GM19397 (cell line): ENCODE measurements around the gene KRT3.

Experiments
- ATAC-seq: cut with Tn5 transposase; IDR thresholded peaks from one replicate; pipeline ENCODE4 v1.9.1; 2021; ENCODE audit warnings: mild to moderate bottlenecking, moderate library complexity; ENCODE audit not compliant: unreplicated experiment

Gene KRT3

DNA sequence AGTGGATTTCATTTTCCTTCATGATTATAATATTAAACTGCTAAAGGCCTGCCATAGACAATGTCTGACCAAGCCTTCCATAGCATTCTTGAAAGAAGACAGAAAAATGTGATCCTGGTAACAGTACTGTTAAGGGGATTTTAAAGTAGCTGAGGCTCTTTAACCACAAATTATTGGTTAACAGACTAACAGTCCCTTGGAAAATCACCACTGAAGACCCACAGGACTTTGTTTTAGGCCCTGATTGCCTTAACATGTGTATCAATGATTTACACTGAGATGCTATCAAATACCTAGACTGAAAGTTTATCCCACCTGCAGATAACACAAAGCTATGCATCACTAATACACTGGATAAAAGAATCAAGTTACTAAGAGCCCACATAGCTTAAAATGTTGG is 32.2 kb upstream of the KRT3 start:
- ATAC-seq, result no peak

DNA sequence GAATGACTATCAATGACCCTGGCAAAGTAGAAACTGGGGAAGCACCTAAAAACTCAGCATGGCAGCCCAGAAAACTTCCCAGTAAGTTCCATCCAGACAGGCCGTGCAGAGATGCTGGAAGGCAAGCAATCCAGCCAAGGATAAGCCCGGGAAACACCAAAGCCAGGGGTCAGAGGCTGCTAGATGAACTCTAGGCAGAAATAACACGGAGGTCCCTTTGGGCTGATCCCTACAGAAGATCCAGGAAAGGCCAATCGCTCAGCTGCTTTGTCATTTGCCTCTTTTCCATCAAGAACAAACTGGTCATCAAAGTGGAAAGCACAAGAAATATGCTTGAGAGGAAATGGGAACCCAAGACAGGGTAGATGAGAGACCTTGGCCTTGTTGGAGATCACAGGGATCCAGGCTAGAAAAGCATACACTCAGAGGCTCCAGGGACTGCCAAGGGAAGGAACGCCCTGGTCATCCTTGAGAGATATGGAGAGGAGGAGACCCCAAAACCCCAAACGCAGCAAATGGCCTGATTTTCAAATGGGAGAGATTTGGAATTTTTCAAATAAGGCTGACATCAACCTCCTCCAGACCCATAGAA is 31.7 kb upstream of the KRT3 start:
- ATAC-seq, result no peak

DNA sequence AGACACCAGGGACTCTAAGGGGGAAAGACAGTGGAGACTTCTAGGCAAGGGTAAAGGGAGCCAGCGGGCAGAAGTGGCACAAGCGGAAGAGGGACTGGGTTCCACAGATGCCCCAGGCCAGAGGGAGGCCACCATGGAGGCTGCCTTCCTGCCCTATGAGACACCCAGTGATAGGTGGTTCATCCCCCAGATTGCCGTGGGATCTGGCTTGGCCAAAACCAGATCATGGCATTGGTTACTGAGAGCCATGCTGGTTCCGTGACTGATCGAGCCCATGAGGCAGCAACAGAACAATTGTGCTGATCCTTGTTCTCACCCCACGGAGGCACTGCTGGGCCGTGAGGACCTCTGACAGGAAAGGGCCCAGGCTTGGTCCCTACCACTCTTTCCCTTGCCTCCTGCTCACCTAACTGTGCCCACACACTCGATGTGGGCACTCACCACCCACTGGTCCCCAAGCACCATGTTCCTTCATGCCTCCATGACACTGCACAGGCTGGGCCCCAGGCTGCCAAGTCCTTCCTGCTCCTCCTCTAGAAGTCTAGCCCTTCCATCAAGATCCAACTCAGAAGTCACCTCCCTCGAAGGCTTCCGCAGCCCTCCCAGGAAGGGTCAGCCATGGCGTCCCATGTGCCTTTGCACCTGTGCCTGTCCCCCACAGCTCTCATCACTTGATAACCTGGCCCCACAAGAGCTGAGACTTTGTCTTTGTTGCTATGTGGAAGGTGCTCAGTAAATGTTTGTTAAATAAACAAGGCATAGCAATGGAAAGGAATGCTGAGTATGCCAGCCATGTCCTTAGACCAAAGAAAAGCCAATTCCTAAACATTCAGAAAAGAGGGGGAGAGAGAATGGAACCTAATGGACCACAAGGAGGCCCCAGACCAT is 30.9 kb upstream of the KRT3 start:
- ATAC-seq, result no peak

DNA sequence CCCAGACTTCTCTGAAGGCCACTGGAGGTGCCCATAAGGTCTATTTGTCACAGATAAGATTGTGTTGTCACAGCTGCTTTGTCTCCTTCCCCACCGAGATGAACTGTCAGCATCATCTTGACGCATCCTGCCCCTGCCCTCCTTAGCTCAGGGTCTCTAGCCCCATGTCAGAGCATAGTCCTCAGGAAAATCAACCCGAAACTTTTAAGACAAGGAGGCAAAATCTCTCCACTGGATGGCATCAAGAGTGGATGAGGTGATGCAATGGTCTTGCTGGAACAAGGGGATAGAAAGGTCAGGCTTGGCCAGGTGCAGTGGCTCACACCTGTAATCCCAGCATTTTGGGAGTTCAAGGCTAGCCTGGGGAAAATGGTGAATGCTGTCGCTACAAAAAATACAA is 30.0 kb upstream of the KRT3 start:
- no peak for ATAC-seq

DNA sequence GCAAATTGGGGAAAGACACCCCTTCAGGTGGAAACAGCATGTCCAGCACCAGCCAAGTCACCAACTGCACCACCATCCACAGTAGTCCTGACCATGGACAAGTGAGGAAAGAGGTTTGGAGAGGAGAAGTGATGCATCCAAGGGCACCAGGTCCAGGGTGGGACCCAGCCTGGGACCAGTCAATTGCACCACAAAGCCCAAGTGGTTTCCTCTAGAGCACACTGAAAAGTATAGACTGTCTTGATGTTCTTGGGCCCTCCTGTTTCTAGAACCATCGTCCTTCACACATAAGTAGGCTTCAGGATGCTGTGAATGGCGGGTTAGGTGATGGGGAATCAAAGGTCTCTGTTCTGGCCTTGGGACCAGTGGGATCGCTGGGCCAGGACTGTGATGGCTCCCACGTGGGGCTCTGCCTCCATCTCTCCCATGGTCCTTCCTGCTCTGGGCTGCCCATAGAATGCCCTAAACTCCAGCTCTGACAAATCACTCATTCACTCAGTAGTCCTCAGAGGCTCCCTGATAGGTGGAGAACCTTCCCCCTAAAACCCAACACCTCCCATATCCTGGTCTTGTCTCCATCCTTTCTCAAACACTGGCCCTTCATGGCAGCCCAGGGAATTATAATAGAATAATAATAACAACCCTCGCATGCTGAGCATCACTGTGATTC is 29.0 kb upstream of the KRT3 start:
- ATAC-seq, result no peak

DNA sequence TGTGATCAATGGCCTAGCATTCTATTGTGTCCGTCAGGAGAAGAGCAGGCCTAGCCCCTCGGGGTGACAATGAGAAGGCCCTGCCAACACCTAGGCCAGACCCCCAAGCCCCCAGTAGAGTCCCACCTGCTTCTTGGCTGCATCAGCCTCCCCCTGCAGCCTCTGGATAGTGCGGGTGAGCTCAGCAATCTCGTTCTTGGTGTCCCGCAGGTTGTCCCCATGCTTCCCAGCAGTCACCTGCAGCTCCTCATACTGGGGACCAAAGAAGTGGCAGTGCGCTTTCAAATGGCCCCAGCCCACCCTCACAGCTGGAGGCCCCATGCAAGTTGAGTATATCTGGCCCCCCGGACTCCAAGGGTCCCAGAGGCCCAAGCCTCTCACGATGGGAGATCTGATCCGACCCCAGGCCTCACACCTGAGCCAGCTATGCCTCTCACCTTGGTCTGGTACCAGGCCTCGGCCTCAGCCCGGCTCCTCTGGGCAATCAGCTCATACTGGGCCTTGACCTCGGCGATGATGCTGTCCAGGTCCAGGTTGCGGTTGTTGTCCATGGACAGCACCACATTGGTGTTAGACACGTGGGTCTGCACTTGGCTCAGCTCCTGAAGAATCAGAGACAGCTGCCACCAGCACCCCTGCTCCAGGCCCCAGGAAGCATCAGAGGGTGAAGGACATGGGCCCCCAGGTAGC is 28.0 kb upstream of the KRT3 start:
- no peak for ATAC-seq

DNA sequence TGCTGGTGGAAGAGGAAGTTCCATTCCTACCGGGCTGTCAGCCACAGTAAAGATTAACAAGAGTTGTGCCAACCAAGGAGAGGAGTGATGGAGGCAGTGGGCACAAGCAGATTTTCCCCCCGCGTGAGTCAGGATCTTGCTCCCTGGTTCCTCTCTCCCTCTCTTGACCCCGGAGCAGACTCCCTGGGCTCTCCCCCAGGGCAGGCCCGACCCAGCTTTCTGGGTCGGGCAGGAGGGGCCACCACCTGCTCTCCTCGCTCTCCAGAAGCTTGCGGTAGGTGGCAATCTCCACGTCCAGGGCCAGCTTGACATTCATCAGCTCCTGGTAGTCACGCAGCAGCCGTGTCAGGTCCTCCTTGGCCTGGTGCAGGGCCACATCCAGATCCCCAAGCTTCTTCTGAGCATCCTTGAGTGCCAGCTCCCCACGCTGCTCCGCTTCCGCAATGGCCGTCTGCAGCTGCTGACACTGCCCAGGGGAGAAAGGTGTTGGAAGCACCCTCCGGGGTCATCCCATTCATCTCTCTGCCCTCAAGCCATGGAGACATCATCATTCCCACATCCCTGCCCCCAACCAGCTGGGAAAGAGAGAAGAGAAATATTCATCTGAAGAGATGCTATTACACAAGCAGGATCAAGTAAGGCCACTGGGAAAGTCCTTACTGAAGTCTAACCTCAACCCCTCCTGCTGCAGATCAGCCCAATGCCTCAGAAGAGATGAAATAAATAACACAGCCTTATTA is 27.0 kb upstream of the KRT3 start:
- ATAC-seq, result no peak

DNA sequence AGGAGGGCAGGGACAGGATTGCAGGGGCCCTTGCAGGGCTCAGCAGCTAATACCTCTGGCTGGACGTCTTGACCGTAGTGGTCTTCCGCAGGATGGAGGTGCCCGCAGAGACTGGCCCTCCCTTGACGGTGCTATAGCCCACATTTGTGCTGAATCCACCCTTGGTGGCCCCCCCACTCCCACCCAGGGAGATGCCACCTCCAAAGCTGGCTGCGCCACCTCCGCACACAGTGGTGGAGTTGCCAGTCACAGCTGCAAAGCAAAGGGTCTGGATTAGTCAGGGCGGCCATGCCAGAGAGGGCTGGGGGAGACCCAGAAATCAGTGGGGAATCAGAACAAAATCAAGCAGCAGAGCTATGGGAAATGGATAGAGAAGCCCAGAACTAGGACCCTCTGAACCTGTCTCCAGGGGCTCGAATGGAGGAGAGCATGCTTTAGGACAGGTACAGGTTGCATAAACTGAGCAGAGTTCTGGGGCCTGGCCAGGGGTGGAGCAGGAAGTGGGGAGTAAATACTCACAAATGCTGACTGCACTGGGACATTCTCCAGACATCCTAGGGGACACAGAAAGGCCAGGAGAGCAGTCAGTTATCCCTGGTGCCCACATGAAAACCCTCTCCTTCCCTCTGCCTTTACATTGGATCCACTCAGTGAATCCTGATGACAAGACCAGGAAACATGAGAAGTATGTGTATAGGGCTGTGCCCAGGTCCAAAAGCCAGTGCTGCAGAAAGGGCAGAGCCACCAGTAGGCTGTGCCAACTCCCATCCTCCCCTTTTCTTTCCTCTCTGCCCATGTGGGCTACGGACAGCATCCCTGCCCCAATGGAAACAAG is 26.1 kb upstream of the KRT3 start:
- no peak for ATAC-seq

DNA sequence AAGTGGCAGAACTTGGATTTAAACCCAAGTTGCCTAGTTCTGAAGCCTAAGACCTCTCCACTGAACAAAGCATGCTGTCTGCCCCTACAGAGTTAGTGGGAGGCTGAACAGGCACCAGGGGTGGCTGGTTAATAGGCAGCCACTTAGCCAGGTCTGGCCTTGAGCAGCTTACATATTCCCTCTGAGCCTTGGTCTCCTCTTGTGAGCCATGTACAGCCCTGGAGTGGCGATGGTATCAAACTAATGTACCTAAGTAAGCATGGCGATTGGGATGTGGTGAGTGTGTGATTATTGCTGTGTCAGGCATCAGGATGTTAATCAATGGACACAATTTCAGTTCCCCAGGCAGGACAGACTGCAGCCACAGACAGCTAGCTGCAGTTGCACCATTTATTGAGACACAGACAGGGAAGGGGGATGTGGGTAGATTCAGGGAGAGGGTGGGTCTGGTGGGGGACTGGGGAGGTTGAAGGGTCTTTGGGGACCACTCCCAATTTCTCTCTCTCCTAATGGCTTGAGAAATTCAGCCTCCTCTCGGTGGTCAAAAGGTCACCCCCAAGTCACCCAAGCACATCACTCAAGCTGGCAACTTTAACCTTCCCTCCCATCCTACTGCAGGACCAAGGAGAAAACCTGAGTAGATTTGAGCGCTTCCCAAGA is 25.3 kb upstream of the KRT3 start:
- no peak for ATAC-seq

DNA sequence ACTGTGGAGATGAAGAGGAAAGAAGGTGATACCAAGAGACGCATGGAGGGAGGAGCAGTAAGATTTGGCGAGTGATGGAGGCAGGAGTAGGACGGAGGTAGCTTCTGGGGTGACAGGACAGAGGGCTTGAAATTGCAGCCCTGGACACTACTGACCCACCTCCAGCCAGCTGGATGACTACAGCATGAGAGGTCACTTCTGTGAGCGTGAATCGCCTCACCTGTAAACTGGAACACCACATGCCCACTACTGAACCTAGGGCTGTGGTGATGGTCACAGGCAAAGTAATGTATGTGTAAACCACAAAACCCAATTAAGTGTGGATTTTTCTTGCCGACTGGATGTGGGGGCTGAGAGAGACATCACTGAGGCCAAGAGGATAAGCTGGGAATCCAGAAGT is 24.6 kb upstream of the KRT3 start:
- no peak for ATAC-seq

DNA sequence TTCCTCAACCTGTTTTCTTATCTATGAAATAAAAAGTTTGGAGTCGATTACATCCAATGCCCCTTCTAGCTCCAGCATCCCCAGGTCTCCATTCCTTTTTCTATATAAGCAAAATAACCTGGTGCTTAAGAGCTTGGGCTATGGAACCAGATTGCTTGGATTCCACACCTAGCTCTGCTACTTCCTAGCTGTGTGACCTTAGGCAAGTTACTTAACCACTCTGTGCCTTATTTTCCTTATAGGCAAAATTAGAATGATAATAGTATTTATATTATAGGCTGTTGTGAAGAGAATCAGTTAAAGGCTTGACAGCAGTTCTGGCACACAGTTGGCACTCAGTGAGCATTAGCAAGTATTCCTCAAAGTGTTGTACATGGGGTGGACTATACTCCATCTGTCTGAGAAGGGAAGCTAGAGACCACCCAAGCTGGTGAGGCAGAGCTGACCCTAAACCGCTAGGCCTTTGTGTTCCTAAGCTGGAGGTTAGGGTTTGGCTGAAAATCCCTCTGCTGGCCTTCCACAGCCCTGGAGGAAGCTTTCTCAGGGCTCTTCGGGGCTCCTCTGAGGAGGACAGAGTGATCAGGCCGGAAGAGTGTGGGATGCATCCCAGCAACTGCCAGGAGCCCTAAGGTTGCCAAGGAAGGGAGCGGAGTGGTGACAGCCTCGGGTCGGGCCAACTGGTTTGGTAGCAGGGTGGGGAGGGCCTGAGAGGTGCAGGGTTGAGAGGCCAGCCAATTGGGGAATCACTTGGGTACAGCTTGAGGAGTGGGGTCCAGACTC is 24.0 kb upstream of the KRT3 start:
- ATAC-seq, result no peak

DNA sequence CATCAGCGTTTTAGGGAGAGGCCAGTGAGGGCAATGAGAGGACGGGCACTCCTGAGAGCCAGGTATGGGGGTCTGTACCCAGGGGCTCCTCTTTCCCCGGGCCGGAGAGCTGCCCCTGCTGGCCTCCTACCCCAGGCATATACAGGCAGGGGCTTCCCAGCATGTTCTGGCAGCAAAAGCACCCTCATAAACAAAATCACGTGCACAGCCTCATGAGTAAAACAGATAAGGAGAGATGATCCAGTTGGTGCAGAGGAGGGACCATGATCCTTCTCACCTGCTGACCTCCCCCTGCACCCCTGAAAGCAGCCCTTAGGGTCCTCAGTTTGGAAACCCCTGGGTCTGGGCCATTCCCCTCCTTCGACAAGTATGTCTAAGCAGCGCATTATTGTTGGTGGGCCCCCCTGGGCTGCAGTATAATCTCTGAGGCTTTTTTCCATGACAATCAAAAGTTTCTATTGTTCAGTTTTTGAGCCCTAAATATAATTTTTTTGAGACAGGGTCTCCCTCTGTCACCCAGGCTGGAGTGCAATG is 23.0 kb upstream of the KRT3 start:
- no peak for ATAC-seq

DNA sequence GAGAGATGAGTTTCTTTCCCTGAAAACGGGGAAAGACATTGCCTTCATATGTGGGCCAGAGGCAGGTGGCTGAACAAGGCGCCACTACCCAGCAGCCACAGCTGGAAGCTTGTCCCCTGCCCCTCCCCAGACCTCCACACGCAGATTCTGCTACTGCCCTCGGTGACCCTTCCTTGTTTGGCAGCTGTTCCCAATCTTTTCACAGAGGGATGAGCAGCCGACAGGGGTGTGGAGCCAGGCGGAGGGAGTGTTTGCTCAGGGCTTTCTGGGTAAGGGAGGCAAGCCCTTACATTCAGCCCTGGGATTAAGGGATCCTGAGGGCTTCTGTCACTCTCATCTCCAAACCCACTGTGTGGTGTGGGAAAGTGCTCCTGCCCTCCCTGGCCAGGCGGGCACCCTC is 22.5 kb upstream of the KRT3 start:
- ATAC-seq, result no peak

DNA sequence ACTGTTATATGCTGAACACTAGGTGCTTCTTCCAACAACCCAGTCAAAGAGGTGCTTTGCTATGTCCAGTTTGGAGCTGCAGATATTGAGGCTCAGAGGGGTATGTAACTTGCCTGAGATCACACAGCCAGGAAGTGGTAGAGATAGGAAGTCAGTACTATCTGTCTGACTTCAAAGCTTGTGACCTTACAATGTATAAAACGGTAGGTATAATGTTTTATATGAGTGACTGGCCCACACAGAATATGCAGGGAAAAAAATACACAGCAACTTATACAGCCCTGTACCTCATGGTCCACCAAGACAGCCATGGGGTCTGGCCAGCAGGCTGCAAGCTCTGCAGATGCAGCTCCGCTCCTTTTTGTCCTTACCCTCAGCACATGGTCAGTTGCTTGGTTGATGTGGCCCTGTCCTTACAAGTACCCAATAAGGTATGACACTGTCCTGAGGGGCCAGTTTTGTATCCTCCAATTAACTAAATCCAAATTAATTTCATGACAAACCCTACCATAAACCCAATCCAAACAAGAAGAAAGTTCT is 21.9 kb upstream of the KRT3 start:
- no peak for ATAC-seq

DNA sequence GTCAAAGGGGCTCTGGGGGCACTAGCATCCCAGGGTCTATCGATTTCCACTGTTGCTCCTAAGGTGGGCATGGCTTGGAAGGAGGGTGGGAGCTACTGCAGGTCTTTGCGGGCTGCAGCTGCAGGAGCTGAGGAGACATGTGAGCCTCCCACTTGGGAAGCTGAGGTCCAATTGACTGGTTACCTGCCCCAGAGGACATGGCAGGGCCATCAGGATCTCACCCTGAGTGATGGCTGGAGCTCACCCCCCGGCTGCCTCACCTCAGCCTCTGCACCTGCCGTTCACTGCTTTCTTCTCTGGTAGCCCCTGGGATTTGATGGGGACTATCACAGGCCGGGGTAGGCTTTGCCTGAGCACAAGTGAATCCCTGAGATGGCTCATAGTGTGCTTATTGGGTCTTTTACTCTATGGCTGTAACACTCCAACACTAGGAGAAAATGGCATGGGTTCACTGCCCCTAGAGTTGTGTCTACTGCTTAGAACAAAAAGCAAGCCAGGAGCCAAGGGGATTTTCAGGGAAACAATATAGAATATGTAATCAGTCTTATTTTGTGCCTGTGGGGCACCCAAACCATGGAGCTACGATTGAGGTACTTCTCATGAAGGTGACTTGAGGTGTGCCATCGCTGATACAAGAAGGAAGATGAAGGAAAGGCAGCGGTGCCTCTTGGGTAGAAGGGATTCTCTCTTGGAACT is 21.2 kb upstream of the KRT3 start:
- no peak for ATAC-seq

DNA sequence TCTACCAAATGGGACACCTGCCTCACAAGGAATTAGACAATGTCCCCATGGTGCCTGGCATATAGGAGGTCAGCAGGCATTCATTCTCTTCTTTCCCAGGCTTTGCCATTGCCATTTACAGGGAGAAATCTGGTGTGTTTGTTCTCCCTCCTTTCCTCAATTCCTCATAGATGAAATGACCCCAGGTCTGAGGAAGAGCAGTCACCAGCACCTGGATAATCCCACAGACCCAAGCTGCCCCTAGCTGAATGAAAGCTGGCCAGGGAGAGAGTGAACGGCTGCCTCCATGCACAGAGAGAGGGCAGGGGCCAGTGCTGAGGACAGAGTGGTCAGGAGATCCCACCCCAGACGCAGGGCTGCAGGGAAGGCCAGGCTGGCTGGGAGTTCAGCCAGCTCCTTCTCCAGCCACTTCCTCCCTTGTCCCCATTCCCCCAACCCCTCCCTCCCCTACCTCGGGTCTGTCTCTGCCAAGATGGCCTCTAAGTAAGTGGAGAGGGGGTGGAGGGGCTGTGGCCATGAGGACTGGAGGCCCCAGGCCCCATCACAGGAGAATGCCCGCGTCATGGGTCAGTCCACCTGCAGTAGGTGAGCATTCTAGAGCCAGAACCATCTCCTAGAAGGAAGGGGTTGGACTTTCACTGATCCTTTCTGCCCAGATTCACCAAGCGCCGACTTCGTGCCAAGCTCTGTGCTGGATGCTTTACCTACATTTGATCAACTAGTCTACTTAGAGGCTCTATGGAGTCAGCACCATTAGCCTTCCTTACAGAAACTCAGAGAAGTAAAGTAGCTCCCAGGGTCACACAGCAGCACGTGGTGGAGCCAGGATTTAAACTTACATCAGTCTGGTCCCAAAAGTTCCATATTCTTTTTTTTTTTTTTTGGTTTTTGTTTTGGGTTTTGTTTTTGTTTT is 20.0 kb upstream of the KRT3 start:
- no peak for ATAC-seq
